Adipocyte (in vitro differentiated cells): Measurements from ENCODE around the gene BTN3A1.
"Not testable (repeated sequence)": the region's sequence is repeated elsewhere in the genome, so short reads cannot be mapped to it uniquely, and the experiment has no call there.

Source experiments
- DNase-seq: peaks from one replicate; pipeline ENCODE4 v3.0.0-alpha.2; 2015; ENCODE audit warnings: low read depth
- H3K27me3 ChIP-seq: replicated peaks from 2 replicates; pipeline ENCODE4 v1.7.0; 2013; ENCODE audit warnings: mild to moderate bottlenecking, low read length, moderate library complexity; ENCODE audit not compliant: control insufficient read depth, insufficient read depth
- H3K36me3 ChIP-seq: 2 replicates; pipeline ENCODE4 v1.7.0; 2013; ENCODE audit warnings: low read length, mild to moderate bottlenecking, moderate library complexity; ENCODE audit not compliant: control insufficient read depth, insufficient read depth, severe bottlenecking
- H3K4me1 ChIP-seq: 2 replicates; pipeline ENCODE4 v1.7.0; 2013; ENCODE audit warnings: mild to moderate bottlenecking, low read length, moderate library complexity; ENCODE audit not compliant: control insufficient read depth, insufficient read depth
- H3K4me3 ChIP-seq: 2 replicates; pipeline ENCODE4 v1.7.0; 2013; ENCODE audit warnings: mild to moderate bottlenecking, low read length, moderate library complexity
- H3K9ac ChIP-seq: 2 replicates; pipeline ENCODE4 v1.7.0; 2013; ENCODE audit warnings: mild to moderate bottlenecking, low read length, moderate library complexity
- H3K9me3 ChIP-seq: 2 replicates; pipeline ENCODE4 v1.7.0; 2013; ENCODE audit warnings: mild to moderate bottlenecking, low read length, moderate library complexity; ENCODE audit not compliant: control insufficient read depth

Gene BTN3A1

DNA sequence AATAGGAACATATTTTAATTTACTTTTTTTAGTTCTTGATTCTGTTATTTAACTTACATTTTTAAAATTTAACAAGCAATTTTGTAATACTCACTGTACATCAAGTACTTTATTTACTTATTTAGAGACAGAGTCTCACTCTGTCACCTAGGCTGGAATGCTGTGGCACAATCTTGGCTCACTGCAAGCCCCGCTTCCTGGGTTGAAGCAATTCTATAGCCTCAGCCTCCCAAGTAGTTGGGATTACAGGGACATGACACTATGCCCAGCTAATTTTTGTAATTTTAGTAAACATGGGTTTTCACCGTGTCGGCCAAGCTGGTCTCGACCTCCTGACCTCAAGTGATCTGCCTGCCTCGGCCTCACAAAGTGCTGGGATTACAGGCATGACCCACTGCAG, 45.2 kb downstream of the BTN3A1 start:
- Histone ChIP-seq H3K9ac (no peak overlapping the region), H3K4me3 (no peak overlapping the region), H3K36me3 (peaks cover 10% of the 10 kb centered on the region), H3K4me1 (peaks cover 6% of the 10 kb centered on the region), H3K9me3 (no peaks in the 10 kb centered on the region), H3K27me3 (no peaks in the 10 kb centered on the region)
- DNase-seq, result no peak

DNA sequence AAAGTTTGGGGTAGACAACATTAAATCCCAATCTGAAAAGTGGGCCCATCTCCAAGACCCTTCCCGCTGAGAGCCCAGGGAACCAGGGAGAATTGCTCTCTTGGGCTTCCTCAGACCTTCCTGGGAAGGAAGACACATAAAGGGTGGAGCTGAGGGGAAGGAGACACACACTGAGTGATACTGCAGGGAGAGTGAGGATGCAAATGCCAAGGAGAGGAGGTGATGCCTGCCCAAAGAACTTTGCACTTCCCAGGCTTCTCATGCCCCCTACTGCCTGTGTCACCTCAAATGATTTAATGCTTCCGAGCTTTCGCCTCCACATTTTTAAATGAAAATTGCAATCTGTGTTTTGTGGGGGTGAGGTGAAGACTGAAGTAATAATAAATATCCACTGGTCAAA, 48.2 kb downstream of the BTN3A1 start:
- peaks cover 27% of the 10 kb centered on the region for H3K4me1 ChIP-seq
- H3K27me3 ChIP-seq, result no peaks in the 10 kb centered on the region
- H3K9ac ChIP-seq, result no peak overlapping the region
- DNase-seq, result no peak
- no peak overlapping the region for H3K4me3 ChIP-seq
- H3K36me3 ChIP-seq, result peaks cover 7% of the 10 kb centered on the region
- no peaks in the 10 kb centered on the region for H3K9me3 ChIP-seq

DNA sequence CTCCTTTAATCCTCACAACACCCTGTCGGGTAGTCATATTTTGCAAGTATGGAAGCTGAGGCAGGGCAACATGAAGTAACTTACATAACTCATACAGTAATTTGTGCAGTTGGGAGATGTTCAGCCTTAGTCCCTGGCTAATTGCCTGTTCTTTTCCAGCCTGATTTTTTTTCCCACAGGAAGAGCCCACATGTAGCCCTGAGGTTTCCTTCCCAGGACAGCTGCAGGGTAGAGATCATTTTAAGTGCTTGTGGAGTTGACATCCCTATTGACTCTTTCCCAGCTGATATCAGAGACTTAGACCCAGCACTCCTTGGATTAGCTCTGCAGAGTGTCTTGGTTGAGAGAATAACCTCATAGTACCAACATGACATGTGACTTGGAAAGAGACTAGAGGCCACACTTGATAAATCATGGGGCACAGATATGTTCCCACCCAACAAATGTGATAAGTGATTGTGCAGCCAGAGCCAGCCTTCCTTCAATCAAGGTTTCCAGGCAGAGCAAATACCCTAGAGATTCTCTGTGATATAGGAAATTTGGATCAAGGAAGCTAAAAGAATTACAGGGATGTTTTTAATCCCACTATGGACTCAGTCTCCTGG, 50.7 kb downstream of the BTN3A1 start:
- DNase-seq, result no peak
- no peaks in the 10 kb centered on the region for H3K9me3 ChIP-seq
- H3K4me1 ChIP-seq, result peaks cover 33% of the 10 kb centered on the region
- no peak overlapping the region for H3K9ac ChIP-seq
- H3K27me3 ChIP-seq, result no peaks in the 10 kb centered on the region
- H3K36me3 ChIP-seq, result peaks cover 6% of the 10 kb centered on the region
- H3K4me3 ChIP-seq, result no peak overlapping the region

DNA sequence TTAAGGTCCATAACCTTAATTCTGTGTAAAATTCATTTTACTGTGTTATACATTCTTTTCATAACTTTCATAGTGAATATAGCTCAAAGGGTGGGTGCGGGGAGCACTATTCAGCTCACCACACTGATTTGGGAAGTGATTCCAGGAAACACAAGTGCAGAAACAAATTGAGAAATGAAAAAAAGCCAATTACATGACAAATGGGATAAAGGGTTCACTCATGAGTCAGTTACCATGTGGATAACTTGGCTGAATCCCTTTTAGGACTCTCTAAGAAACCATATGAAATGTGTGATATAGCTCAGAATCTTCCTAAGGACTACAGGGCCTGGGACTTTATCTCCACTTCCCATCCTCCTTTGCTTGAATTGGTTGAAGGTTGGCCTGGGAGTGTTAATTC, 52.6 kb downstream of the BTN3A1 start:
- peaks cover 8% of the 10 kb centered on the region for H3K36me3 ChIP-seq
- peaks cover 45% of the 10 kb centered on the region for H3K4me1 ChIP-seq
- no peak overlapping the region for H3K9ac ChIP-seq
- H3K4me3 ChIP-seq, result no peak overlapping the region
- no peak for DNase-seq
- no peaks in the 10 kb centered on the region for H3K9me3 ChIP-seq
- no peaks in the 10 kb centered on the region for H3K27me3 ChIP-seq

DNA sequence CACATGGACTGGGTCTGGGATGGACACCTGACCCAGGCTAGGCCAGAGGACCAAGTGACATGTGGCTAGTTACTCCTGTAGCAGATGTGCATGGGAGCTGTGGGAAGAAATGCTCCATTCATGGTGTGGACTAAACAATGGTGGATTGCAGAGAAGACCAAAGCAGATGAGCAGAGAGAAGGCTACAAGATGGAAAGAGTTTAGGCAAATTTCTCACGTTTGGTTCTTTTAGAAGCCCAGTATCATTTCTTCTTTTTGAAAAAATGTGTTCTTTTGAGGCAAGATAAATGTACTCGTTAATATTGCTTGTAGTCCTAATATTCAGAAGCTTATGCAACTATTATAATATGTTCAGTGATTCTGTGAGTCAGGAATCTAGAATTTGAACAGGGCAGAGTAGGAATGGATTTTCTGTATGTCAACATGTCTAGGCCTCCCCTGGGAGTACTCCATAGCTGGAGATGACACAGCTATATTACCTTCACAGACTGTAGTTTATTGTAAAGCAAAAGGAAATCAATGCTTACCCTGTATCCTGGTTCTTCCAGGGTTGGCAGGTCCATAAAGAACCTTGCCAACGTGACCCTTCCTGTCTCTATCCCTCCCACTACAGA, 53.4 kb downstream of the BTN3A1 start:
- H3K9ac ChIP-seq, result no peak overlapping the region
- H3K4me1 ChIP-seq, result peaks cover 47% of the 10 kb centered on the region
- no peaks in the 10 kb centered on the region for H3K27me3 ChIP-seq
- no peak overlapping the region for H3K4me3 ChIP-seq
- peaks cover 10% of the 10 kb centered on the region for H3K36me3 ChIP-seq
- DNase-seq, result no peak
- H3K9me3 ChIP-seq, result no peaks in the 10 kb centered on the region

DNA sequence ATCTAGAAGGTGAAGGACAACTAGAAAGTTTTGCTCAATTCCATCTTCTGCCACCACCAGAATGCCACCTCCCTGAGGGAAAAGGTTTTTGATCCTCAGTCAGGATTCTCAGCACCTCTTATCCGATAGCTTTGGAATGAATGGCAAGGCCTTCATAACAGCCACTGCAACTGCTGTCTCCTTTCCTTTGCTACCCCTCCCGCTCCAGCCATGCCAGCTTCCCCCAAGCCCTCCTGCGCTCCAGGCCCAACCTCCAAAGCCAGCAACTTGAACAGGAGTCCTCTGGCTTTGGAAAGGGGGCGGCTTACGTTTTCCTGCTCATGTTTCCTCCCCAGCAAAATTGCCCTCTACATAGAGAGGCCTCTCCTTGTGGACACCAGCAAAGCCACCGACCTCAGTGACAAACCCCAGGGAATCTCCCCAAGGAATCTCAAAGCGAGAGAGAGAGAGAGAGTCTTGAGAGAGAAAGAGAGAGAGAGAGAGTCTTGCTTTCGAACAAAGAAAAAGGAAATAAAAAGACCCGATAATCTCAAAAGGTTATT, 55.3 kb downstream of the BTN3A1 start:
- Histone ChIP-seq H3K9ac (peak overlapping the region; percentile 99), H3K27me3 (no peaks in the 10 kb centered on the region), H3K36me3 (peaks cover 15% of the 10 kb centered on the region), H3K4me1 (peaks cover 56% of the 10 kb centered on the region), H3K9me3 (no peaks in the 10 kb centered on the region), H3K4me3 (peak overlapping the region; percentile 99)
- no peak for DNase-seq

DNA sequence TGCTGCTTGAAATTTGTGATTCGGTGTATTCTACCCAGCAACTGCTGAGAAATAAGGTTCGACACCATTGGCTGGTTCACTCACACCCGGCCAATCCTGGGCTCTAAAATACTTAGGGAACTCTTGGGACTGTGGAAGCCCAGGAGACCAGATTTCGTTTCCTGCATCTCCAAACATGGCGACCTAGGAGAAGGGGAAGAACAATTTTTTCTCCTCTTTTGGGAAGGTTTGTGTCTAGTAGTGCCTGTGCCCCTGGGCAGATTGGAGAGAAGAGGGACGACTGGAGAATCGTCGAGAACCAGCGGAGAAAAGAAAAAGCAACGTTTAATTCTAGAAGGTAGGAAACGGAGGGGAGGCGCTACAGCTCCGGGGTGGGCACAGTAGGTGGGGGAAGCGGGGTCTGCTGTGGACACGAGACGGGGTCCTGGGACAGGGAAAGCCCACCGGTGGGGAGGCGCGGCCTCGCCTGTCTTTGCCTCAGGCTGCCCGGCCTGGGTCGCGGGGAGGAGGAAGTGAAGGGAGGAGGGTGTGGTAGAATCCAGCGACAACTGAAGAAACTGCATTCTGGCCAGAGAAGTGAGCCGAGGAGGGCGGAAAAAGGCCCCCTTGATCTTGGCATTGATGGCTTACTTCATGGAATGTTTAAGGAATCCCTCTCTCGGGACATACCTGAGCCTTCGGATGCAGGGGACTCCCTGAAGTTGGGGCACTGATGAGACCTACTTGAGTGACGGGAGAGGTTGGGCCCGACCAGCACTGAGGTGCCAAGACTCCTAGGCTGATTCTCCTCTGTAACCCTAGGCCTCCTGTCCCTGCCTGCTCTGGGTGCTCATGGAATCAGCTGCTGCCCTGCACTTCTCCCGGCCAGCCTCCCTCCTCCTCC, 56.0 kb downstream of the BTN3A1 start, which contains the start of gene BTN2A1:
TSS of gene BTN2A1 (plus strand) at position 150 of the 883 bp plus-strand sequence. CDS start at position 832, 682 bp downstream.
- peak within 1 kb of the TSS; percentile 99 for H3K4me3 ChIP-seq
- DNase-seq, result peak; percentile 98
- peaks cover 22% of the 10 kb centered on the region for H3K36me3 ChIP-seq
- no peaks in the 10 kb centered on the region for H3K9me3 ChIP-seq
- peak within 1 kb of the TSS; percentile 99 for H3K9ac ChIP-seq
- H3K4me1 ChIP-seq, result peaks cover 49% of the 10 kb centered on the region
- no peaks in the 10 kb centered on the region for H3K27me3 ChIP-seq

DNA sequence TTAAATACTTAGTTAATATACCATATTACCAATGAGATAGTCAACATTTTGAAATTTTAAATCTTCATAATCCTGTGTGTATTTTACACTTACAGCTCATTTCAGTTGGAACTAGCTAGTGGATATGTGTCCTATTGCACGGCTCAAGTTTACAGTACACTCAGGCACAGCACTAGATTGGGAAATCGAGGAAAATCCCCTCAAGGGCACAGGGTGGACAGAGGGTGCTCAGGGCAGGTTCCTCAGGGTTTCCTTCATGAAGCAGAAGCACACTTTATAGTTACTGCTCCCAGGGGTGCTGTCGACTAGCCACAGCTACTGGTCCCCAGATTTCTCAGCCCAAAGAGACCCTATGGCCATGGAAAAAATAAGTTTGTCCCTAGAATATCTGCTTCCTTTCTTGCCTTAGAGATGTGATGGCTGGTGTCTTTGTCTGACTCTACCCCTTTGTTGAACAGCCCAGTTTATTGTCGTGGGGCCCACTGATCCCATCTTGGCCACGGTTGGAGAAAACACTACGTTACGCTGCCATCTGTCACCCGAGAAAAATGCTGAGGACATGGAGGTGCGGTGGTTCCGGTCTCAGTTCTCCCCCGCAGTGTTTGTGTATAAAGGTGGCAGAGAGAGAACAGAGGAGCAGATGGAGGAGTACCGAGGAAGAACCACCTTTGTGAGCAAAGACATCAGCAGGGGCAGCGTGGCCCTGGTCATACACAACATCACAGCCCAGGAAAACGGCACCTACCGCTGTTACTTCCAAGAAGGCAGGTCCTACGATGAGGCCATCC, 57.1 kb downstream of the BTN3A1 start:
- peaks cover 45% of the 10 kb centered on the region for H3K4me1 ChIP-seq
- H3K27me3 ChIP-seq, result no peaks in the 10 kb centered on the region
- peaks cover 34% of the 10 kb centered on the region for H3K36me3 ChIP-seq
- H3K9ac ChIP-seq, result peak overlapping the region; percentile 37
- H3K9me3 ChIP-seq, result no peaks in the 10 kb centered on the region
- DNase-seq, result peak; percentile 21
- peak overlapping the region; percentile 99 for H3K4me3 ChIP-seq

DNA sequence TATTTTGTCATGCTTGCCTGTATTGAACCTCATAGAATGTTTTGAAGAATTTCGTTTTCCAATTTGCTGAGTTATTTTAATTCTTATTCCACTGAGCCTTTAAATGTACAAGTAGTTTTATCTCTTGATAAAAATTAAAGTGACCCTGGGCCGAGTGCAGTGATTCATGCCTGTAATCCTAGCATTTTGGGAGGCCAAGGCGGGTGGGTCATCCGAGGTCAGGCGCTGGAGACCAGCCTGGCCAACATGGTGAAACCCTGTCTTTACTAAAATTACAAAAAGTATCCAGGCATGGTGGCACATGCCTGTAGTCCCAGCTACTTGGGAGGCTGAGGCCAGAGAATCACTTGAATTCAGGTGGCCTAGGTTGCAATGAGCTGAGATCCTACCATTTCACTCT, 59.3 kb downstream of the BTN3A1 start:
- H3K4me3 ChIP-seq, result peak overlapping the region; percentile 42
- DNase-seq, H3K9me3 ChIP-seq, H3K9ac ChIP-seq, H3K27me3 ChIP-seq: not testable (repeated sequence)
- H3K36me3 ChIP-seq, result peaks cover 55% of the 10 kb centered on the region
- H3K4me1 ChIP-seq, result peaks cover 33% of the 10 kb centered on the region

DNA sequence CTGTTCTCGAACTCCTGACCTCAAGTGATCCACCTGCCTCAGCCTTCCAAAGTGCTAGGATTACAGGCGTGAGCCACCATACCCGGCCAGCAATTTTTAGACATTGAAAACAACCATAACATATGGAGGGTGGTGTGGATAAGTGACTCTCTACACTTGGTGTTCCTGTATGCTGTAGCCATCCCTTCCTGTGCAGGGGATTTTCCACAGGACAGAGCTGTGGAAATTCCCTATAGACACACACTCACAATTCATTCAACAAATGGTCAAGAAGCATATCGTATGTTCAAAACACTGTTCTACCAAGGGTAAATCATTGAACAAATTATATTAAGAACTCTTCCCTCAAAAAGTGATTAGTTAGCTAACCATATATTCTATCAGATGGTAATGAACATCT, 61.9 kb downstream of the BTN3A1 start:
- Histone ChIP-seq H3K9ac (no peak overlapping the region), H3K4me3 (no peak overlapping the region), H3K4me1 (peaks cover 19% of the 10 kb centered on the region), H3K9me3 (no peaks in the 10 kb centered on the region), H3K27me3 (no peaks in the 10 kb centered on the region), H3K36me3 (peaks cover 81% of the 10 kb centered on the region)
- DNase-seq, result no peak
